Measurements from ENCODE around the gene CMTM8. TPM values are rescaled to one million over a fixed set of nuclear protein-coding genes. Genes with fewer than 3 reads are reported as not detected.

CMTM8 gene
- total and polyA plus RNA-seq, 2 of the 8 experiments (the other 6 are each of a cell fraction or from before 2014, with no cell fraction given): 10.5 to 22.4 TPM

- DNase-seq (ENCODE audit: low read depth in 1 of 2, low spot score in 2 of 2) (no peak), FAIRE-seq (no peak)
- no peak overlapping the region for H3K18ac ChIP-seq (ENCODE audit: extremely low read depth, low read length)
- no peaks in the 10 kb centered on the region for H3K36me3 ChIP-seq (ENCODE audit: control insufficient read depth in 2 of 4, insufficient read depth in 4 of 4, low read length in 3 of 4)
- no peak overlapping the region for H4K5ac ChIP-seq (ENCODE audit: insufficient read length, low read depth, low read length)
- no peaks in the 10 kb centered on the region for H3K23me2 ChIP-seq (ENCODE audit: low read depth, low read length)
- H3K79me1 ChIP-seq (ENCODE audit: low read depth, low read length): no peaks in the 10 kb centered on the region
- no peak overlapping the region for H2BK120ac ChIP-seq (replicated peaks; ENCODE audit: low read depth, low read length)
- H3K79me2 ChIP-seq (ENCODE audit: control insufficient read depth in 1 of 2, insufficient read depth in 2 of 2, low read length in 2 of 2): 0 out of 4 replicates have a peak, but pooled peaks cover 3% of the 10 kb centered on the region in 2 experiments
- no peak overlapping the region for H3K56ac ChIP-seq (replicated peaks; ENCODE audit: insufficient read length, low read depth, low read length)
- H2BK12ac ChIP-seq (ENCODE audit: low read depth, low read length): no peak overlapping the region
- WGBS, 2 experiments (ENCODE audit: extremely low coverage in 1 of 2, insufficient coverage in 1 of 2, insufficient read length in 1 of 2, insufficient replicate concordance in 2 of 2, low coverage in 1 of 2, low lambda C conversion rate in 2 of 2, missing lambda C conversion rate in 1 of 2): 85% methylated on average over 3 of the region's 3 CpGs; no CpG with 5 or more reads in 1 of the 2 experiments
- no peak overlapping the region for H2AFZ ChIP-seq (ENCODE audit: low read length)
- no peak overlapping the region for H3K27ac ChIP-seq (ENCODE audit: low read depth, low read length)
- H2BK20ac ChIP-seq (ENCODE audit: low read length): no peak overlapping the region
- H3K9ac ChIP-seq (replicated peaks in 1 of 4; ENCODE audit: extremely low read depth in 1 of 4, low read depth in 3 of 4, low read length in 3 of 4): no peak overlapping the region
- no peaks in the 10 kb centered on the region for H4K20me1 ChIP-seq (replicated peaks in 1 of 2; ENCODE audit: control insufficient read depth in 1 of 2, insufficient read depth in 2 of 2, low read length in 2 of 2)
- no peak overlapping the region for H2AK5ac ChIP-seq (ENCODE audit: low read depth, low read length)
- H4K91ac ChIP-seq (replicated peaks; ENCODE audit: insufficient read length, low read length): no peak overlapping the region
- H4K8ac ChIP-seq (ENCODE audit: extremely low read depth, insufficient read depth, low read length): no peak overlapping the region
- H3K14ac ChIP-seq (ENCODE audit: insufficient read length): no peak overlapping the region
- 0 out of 4 replicates have a peak, but pooled peaks cover 0 to 6% of the 10 kb centered on the region in 2 experiments for H3K9me3 ChIP-seq (ENCODE audit: insufficient read depth in 2 of 2, low read depth in 1 of 2, low read length in 1 of 2)
- no peak overlapping the region for H3K23ac ChIP-seq (ENCODE audit: insufficient read length)
- no peaks in the 10 kb centered on the region for H3K27me3 ChIP-seq (replicated peaks in 1 of 4; ENCODE audit: control insufficient read depth in 3 of 4, extremely low read depth in 1 of 4, insufficient read depth in 3 of 4, low read length in 3 of 4)
- no peaks in the 10 kb centered on the region for H3K4me1 ChIP-seq (replicated peaks in 1 of 4; ENCODE audit: control insufficient read depth in 3 of 4, insufficient read depth in 4 of 4, low read length in 3 of 4)
- H2BK15ac ChIP-seq (ENCODE audit: low read length): no peak overlapping the region
- no peak overlapping the region for H2BK5ac ChIP-seq (ENCODE audit: low read depth, low read length)
- POLR2A ChIA-PET (ENCODE audit: partially characterized antibody): no interaction called here
- H3K4ac ChIP-seq (replicated peaks; ENCODE audit: insufficient read length, low read depth, low read length): no peak overlapping the region
- CTCF ChIA-PET (ENCODE audit: partially characterized antibody): interaction anchor here (1.0 to 6.2 kb wide), 3 partner anchors 12 to 16 kb away, joined by 4 to 35 read pairs (median 7); partner anchors contain the start of gene CMTM8
- no peak overlapping the region for H3K4me3 ChIP-seq (ENCODE audit: extremely low read depth in 1 of 4, insufficient read depth in 2 of 4, low read depth in 3 of 4, low read length in 4 of 4)
- no peak overlapping the region for H3K4me2 ChIP-seq (ENCODE audit: insufficient read depth in 1 of 2, low read depth in 2 of 2, low read length in 2 of 2)
- no peak for TF ChIP-seq SP2 (IDR thresholded peaks at IDR 0.05; ENCODE audit: low read length)
- no peak for TF ChIP-seq BCL11A (IDR thresholded peaks at IDR 0.05; ENCODE audit: low read depth in 2 of 2, low read length in 2 of 2)
- no peak for TF ChIP-seq CTCF (IDR thresholded peaks at IDR 0.05; ENCODE audit: control extremely low read depth in 1 of 3, insufficient read depth in 1 of 3, low read depth in 1 of 3, low read length in 3 of 3)
- TF ChIP-seq USF2 (IDR thresholded peaks at IDR 0.05; ENCODE audit: low read length): no peak
- no peak for TF ChIP-seq EP300 (IDR thresholded peaks at IDR 0.05; ENCODE audit: borderline replicate concordance in 1 of 2, low read depth in 2 of 2, low read length in 2 of 2)
- TF ChIP-seq YY1 (IDR thresholded peaks at IDR 0.05; ENCODE audit: low read depth, low read length): no peak
- no peak for TF ChIP-seq RNF2 (IDR thresholded peaks at IDR 0.05; ENCODE audit: borderline replicate concordance, low read depth, low read length, missing control alignments, poor library complexity, severe bottlenecking)
- TF ChIP-seq BRCA1 (IDR thresholded peaks at IDR 0.05; ENCODE audit: low read depth, low read length): no peak
- TF ChIP-seq ZNF274 (IDR thresholded peaks at IDR 0.05; ENCODE audit: borderline replicate concordance, extremely low read depth, low read length): no peak
These were observed 17.7 kb downstream of the CMTM8 start for GRCh38 chr3:32256206-32256605.
